ENCODE measurements around the gene AP2A2.
"Not testable (repeated sequence)": the region's sequence is repeated elsewhere in the genome, so short reads cannot be mapped to it uniquely, and the experiment has no call there.

The AP2A2 gene

GRCh38 chr11:1015826-1016545, 90.3 kb downstream of the AP2A2 start:
- DNase-seq (ENCODE audit: low spot score): no peak

GRCh38 chr11:1016610-1017126, 91.0 kb downstream of the AP2A2 start:
- not testable (repeated sequence) for DNase-seq (ENCODE audit: low spot score)

- no peak for DNase-seq (ENCODE audit: low spot score)
These were observed 91.8 kb downstream of the AP2A2 start for GRCh38 chr11:1017269-1018005.

- no peak for DNase-seq (ENCODE audit: low spot score)
These were observed 92.4 kb downstream of the AP2A2 start for GRCh38 chr11:1018091-1018490.

GRCh38 chr11:1019321-1019910, 93.7 kb downstream of the AP2A2 start:
- no peak for DNase-seq (ENCODE audit: low spot score)

- no peak for DNase-seq (ENCODE audit: low spot score)
These were observed 94.7 kb downstream of the AP2A2 start for GRCh38 chr11:1020211-1020905.

- no peak for DNase-seq (ENCODE audit: low spot score)
These were observed 96.7 kb downstream of the AP2A2 start for GRCh38 chr11:1022411-1022810.

- no peak for DNase-seq (ENCODE audit: low spot score)
These were observed 97.5 kb downstream of the AP2A2 start for GRCh38 chr11:1022908-1023810.

GRCh38 chr11:1023811-1024596, 98.3 kb downstream of the AP2A2 start:
- no peak for DNase-seq (ENCODE audit: low spot score)

GRCh38 chr11:1024597-1025409, 99.1 kb downstream of the AP2A2 start:
- no peak for DNase-seq (ENCODE audit: low spot score)

- no peak for DNase-seq (ENCODE audit: low spot score)
These were observed 99.9 kb downstream of the AP2A2 start for GRCh38 chr11:1025410-1026162.

GRCh38 chr11:1026163-1026450, 100.4 kb downstream of the AP2A2 start:
- no peak for DNase-seq (ENCODE audit: low spot score)

GRCh38 chr11:1026641-1027482, 101.2 kb downstream of the AP2A2 start:
- DNase-seq (ENCODE audit: low spot score): no peak

- DNase-seq (ENCODE audit: low spot score): no peak
These were observed 102.0 kb downstream of the AP2A2 start for GRCh38 chr11:1027483-1028290.

GRCh38 chr11:1028291-1028540, 102.5 kb downstream of the AP2A2 start:
- no peak for DNase-seq (ENCODE audit: low spot score)

GRCh38 chr11:1028616-1029015, 102.9 kb downstream of the AP2A2 start:
- DNase-seq (ENCODE audit: low spot score): no peak

GRCh38 chr11:1029051-1029450, 103.4 kb downstream of the AP2A2 start:
- DNase-seq (ENCODE audit: low spot score): no peak

- DNase-seq (ENCODE audit: low spot score): no peak
These were observed 104.0 kb downstream of the AP2A2 start for GRCh38 chr11:1029654-1030053.
